GM12874 (cell line): Measurements from ENCODE around the gene PPARA.

Source experiments
- CTCF ChIP-seq: IDR thresholded peaks from 2 replicates; pipeline ENCODE4 v1.5.1; 2011; ENCODE audit warnings: low read depth, mild to moderate bottlenecking, control low read depth, low read length, moderate library complexity; ENCODE audit not compliant: insufficient read depth

Gene PPARA

GRCh38 chr22:46280999-46281623 lies 130.8 kb downstream of the PPARA start:
- no peak for TF ChIP-seq CTCF

- no peak for TF ChIP-seq CTCF
These were observed 131.7 kb downstream of the PPARA start for GRCh38 chr22:46281866-46282678.

- no peak for TF ChIP-seq CTCF
These were observed 135.7 kb downstream of the PPARA start for GRCh38 chr22:46286006-46286405.

- no peak for TF ChIP-seq CTCF
These were observed 136.9 kb downstream of the PPARA start for GRCh38 chr22:46286941-46287872.

- TF ChIP-seq CTCF: no peak
These were observed 137.8 kb downstream of the PPARA start for GRCh38 chr22:46287873-46288751.

GRCh38 chr22:46288846-46289243 lies 138.5 kb downstream of the PPARA start:
- TF ChIP-seq CTCF: no peak
